Stimulated activated CD4-positive, alpha-beta T cell treated with anti-CD3 and anti-CD28 coated beads, Interleukin-1b, Interleukin-23, amount 100 ng/mL, for 4 hours (primary cell): ENCODE data around the gene TMEM59L.
A peak's percentile ranks its signal among the peaks of the same experiment; 100 is the strongest.

Experiments
- DNase-seq, 2 donors: peaks; one replicate each; pipeline ENCODE4 v3.0.0-alpha.2; 2020; ENCODE audit warnings: low read depth in 2 of 2

Gene TMEM59L

GRCh38 chr19:18608805-18609716 is 3.6 kb upstream of the TMEM59L start:
- no peak for DNase-seq

DNA sequence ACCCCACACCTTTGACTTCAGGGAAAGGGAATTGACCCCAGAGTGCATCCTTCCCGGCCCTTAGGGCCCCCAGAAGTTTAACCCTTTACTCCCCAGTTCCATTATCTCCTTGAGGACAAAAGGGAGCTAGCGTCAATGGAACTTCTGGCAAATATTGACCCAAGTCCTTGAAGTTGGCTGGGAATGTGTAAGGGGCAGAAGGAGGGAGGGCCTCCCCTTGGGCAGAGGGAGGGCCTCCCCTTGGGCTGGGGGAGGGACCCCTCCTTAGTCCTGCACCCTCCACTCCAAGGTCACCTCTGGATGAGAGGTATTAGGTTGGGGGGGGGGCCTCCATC is 3.0 kb upstream of the TMEM59L start:
- DNase-seq = no peak

DNA sequence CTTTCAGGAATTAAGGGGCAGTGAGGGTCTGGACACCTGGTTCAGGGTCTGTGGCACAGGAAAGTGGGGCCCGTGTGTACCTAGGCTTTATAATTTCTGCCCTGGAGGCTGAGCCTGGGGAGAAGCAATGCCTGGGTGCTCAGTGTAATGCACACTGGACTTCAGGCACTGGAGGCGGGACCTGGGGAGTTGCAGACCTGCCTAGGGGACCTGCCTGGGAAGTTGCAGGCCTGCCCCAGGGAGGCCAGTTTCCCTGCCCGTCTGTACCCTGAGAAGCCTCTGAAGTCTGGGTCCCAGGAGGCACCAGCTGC is 2.5 kb upstream of the TMEM59L start:
- no peak for DNase-seq

GRCh38 chr19:18610556-18611326 is 1.9 kb upstream of the TMEM59L start:
- DNase-seq = no peak

DNA sequence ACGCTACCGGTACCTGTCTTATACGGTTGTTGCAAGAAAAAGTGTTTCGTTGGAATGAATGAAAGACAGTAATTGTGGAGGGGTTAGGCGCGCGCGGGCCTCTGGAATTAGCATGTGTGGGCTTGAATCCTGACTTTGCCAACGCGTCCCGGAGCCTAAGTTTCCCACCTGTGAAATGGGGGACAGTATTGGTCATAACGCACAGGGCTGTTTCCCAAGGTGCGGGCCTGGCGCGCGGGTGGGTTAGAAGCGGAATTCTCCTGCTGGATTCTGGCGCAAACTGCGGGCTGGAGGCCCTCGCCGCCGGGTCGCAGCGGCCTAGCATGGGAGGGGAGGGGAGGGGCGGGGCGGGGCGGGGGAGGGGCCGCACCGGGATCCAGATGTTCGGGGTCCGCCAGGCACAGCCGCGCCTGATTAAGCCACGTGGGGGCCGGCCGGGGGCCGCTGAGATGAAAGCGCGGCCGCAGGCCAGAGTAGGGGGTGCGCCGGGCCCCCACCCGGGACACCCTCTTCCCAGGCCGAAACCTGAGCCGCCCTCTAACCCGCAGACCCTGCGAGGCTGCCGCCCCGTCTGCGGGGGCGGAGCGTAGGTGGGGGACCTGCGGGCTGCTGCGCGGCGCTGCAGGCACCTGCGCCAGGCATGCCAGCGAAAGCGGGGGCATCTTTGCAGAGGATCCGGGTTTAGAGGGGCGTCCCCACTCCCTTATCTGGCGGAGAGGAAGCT is 1.2 kb upstream of the TMEM59L start:
- DNase-seq = no peak

- no peak for DNase-seq
These were observed 459 bp upstream of the TMEM59L start for GRCh38 chr19:18612051-18612771.

- DNase-seq = no peak
These were observed 1.0 kb downstream of the TMEM59L start for GRCh38 chr19:18613589-18614234.

DNA sequence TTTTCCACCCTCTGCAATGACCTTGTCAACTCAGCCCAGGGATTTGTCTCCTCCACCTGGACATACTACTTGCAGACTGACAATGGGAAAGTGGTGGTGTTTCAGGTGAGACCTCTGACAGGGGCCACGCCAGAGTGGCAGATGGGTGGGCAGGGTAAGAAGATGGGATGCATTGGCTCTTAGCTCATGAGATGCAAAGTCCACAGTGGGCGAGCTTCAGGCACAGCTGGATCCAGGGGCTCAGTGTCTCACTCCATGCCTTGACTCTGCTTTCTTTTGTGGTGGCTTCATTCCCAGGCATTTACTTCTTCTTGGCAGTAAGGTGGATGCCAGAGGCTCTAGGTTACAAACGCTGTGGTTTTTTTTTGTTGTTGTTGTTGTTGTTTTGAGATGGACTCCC is 3.4 kb downstream of the TMEM59L start:
- no peak for DNase-seq

GRCh38 chr19:18617562-18617961 is 4.9 kb downstream of the TMEM59L start:
- DNase-seq = no peak

DNA sequence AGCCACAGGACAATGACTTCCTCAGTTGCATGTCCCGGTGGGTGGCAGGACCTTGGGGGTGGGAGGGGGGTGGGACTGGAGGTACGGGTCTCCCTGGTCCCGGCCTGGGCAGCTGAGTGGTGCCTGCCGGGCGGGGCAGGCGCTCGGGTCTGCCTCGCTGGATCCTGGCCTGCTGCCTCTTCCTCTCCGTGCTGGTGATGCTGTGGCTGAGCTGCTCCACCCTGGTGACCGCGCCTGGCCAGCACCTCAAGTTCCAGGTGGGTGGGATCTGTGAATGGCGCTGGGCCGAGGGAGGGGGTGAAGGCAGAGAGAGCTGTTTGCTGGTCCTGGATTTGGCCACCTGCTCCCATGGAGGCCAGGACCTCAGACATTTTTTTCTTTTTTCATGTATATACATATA is 5.6 kb downstream of the TMEM59L start:
- no peak for DNase-seq

- DNase-seq = no peak
These were observed 7.6 kb downstream of the TMEM59L start for GRCh38 chr19:18620311-18620710.

- DNase-seq = no peak
These were observed 8.2 kb downstream of the TMEM59L start for GRCh38 chr19:18620902-18621301.

DNA sequence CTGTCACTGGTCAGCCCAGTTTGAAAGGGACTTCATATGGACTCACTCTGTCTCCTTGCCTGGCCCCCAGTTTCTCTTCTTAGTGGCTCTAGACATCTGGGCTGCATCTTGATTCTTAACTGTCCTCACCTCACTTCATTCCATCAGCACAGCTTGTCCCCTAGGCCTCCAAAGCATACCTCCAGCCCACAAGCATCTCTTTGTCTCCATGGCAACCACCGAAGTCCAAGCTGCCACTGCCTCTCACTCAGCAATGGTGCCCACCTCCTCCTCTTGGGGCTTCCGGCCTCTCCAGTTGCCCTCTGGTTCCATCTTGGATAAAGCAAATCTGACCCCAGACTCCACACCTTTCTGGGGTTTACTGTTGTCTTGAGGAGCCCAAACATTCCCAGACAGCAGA is 14.2 kb downstream of the TMEM59L start:
- DNase-seq = no peak

DNA sequence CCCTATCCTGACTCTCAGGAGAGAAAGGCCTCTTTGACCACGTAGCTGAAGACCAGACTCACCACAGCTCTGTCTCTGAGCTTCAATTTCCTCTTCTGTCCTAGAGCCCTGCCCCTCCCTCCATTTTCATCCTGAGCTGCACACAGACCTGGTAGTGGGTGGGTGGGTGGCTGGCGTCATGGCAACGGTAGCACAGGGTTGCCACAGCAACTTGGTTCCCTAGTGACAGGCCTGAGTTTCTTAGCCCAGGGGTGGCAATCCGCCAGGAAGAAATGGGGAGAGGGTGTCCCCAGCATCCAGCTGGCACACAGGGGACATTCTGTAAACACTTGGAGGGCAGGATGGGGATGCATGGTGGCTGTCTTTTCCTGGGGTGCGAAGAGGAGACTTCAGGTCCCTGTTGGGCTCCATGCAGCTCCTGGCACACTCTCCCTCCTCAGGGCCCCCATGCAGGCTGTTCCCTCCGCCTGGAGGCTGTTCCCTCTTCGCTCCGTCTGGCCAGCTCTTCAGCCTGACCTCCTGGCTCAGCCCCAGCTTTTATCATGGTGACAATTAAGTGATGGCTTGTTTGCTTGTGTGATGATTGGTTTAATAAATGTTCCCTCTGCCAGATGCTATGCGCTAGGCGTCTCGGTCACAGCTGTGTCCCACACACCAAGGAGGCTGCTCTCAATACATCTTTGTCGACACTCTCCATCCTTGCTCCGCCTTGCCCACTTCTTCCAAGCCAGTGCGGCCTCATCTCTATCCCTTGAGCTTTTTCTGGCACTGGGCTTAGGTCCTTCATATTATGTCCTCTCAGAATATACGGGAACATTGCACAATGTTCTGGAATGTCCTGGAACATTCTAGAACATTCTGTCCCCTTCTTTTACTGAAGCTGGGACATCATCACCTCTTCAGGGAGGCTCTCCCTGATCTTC is 16.8 kb downstream of the TMEM59L start:
- no peak for DNase-seq

GRCh38 chr19:18633321-18633720 is 20.7 kb downstream of the TMEM59L start:
- DNase-seq = no peak

- no peak for DNase-seq
These were observed 22.1 kb downstream of the TMEM59L start for GRCh38 chr19:18634612-18635297.

- DNase-seq = no peak
These were observed 23.1 kb downstream of the TMEM59L start for GRCh38 chr19:18635831-18636182.

DNA sequence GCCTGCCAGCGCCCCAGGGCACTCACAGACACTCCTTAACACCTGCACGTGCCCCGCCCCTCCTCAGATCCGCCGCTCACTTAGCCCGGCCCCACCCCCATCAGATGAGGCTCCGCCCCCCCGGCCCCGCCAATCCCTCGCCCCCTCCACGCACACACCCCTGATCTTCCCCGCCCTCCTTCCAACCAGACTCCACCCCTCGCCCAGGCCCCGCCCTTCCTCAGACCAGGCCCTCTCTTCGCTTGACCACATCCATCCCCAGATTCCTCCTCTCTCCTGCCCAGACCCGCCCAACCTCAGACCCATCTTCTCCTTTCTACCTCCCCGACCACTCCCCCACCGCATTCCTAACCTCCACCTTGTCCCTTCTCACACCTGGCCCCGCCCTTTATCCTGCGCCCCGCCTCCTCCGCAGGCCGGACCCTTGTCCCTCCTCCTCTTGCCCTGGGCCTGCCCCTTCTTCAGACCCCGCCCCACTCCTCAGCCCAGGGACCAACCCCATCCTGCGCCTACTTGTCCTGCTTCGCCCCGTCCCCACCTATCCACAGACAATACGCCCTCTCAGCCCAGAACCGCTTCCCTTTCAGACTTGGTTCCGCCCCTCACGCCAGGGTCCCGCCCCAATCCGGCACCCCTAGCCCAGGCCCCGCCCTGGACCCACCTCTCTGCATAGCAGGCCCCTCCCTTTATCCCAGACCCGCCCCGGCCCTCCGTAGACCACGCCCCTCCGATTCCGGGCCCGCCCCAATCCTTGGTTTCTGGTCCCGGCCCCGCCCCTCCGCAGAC is 23.7 kb downstream of the TMEM59L start:
- peak; percentile 99 to 100 for DNase-seq
